Gastroesophageal sphincter (tissue), 3 donors: Measurements from ENCODE around the gene SLAMF8.
A peak's percentile ranks its signal among the peaks of the same experiment; 100 is the strongest.

ENCODE experiments used
- EP300 ChIP-seq: sonication (generic); formaldehyde crosslinking; IDR thresholded peaks from one replicate; pipeline ENCODE4 v1.6.1; 2017; ENCODE audit warnings: antibody characterized with exemption, mild to moderate bottlenecking
- POLR2A ChIP-seq, 2 donors: fragments of 450-650 bp; IDR thresholded peaks; one replicate each; pipeline ENCODE4 v1.6.1; 2017; ENCODE audit warnings: antibody characterized with exemption in 2 of 2, mild to moderate bottlenecking in 2 of 2, moderate library complexity in 1 of 2
- POLR2AphosphoS5 ChIP-seq: sonication (generic); formaldehyde crosslinking; IDR thresholded peaks from one replicate; pipeline ENCODE4 v1.6.1; 2017; ENCODE audit warnings: antibody characterized with exemption
- TF ChIP-seq, protein P1 (sequence below), 4 experiments: fragments of 200-600 bp in 2 of 4; fragments of 450-650 bp in 2 of 4; sonication (generic) in 1 of 4; IDR thresholded peaks; one replicate each; pipeline ENCODE4 v1.5.1; 2017 to 2019; ENCODE audit warnings: antibody characterized with exemption in 4 of 4, mild to moderate bottlenecking in 2 of 4, moderate library complexity in 2 of 4

DNA sequence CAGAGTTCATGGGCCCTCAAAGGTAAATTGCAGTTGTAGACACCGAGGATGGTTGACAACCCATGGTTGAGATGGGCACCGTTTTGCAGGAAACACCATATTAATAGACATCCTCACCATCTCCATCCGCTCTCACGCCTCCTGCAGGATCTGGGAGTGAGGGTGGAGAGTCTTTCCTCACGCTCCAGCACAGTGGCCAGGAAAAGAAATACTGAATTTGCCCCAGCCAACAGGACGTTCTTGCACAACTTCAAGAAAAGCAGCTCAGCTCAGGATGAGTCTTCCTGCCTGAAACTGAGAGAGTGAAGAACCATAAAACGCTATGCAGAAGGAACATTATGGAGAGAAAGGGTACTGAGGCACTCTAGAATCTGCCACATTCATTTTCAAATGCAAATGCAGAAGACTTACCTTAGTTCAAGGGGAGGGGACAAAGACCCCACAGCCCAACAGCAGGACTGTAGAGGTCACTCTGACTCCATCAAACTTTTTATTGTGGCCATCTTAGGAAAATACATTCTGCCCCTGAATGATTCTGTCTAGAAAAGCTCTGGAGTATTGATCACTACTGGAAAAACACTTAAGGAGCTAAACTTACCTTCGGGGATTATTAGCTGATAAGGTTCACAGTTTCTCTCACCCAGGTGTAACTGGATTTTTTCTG lies 9.3 kb downstream of the SLAMF8 start:
- TF ChIP-seq, protein P1, sequence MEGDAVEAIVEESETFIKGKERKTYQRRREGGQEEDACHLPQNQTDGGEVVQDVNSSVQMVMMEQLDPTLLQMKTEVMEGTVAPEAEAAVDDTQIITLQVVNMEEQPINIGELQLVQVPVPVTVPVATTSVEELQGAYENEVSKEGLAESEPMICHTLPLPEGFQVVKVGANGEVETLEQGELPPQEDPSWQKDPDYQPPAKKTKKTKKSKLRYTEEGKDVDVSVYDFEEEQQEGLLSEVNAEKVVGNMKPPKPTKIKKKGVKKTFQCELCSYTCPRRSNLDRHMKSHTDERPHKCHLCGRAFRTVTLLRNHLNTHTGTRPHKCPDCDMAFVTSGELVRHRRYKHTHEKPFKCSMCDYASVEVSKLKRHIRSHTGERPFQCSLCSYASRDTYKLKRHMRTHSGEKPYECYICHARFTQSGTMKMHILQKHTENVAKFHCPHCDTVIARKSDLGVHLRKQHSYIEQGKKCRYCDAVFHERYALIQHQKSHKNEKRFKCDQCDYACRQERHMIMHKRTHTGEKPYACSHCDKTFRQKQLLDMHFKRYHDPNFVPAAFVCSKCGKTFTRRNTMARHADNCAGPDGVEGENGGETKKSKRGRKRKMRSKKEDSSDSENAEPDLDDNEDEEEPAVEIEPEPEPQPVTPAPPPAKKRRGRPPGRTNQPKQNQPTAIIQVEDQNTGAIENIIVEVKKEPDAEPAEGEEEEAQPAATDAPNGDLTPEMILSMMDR (IDR thresholded peaks at IDR 0.05) = peak in 1 of 4 experiments; percentile 20
- TF ChIP-seq POLR2AphosphoS5 (no peak), EP300 (no peak), POLR2A (IDR thresholded peaks at IDR 0.05) (no peak)
